CD4-positive, alpha-beta T cell (primary cell): Measurements from ENCODE around the gene TTC34. TPM values are rescaled to one million over a fixed set of nuclear protein-coding genes. Genes with fewer than 3 reads are reported as not detected.

Experiments
- ATAC-seq: fragments of 200-7000 bp; cut with Tn5 transposase; one replicate; pipeline ENCODE4 v1.10.0; 2022; ENCODE audit warnings: mild to moderate bottlenecking; ENCODE audit not compliant: poor library complexity
- CTCF ChIA-PET: fragments of 350-600 bp; sonication (Branson Sonifier 250); formaldehyde crosslinking; loops from one replicate; lab custom pipeline; 2021; ENCODE audit warnings: antibody characterized with exemption, inconsistent platforms; lab: Charles Lee
- POLR2A ChIA-PET: fragments of 350-600 bp; sonication (Branson Sonifier 250); formaldehyde crosslinking; loops from one replicate; lab custom pipeline; 2021; ENCODE audit warnings: antibody characterized with exemption, inconsistent platforms; lab: Charles Lee
- DNase-seq, 14 experiments: peaks; one replicate each; pipeline ENCODE4 v3.0.0-alpha.2; 2013 to 2020; ENCODE audit warnings: mixed read lengths in 2 of 14
- H3K27ac ChIP-seq, 2 donors: one replicate each; pipeline versions ENCODE4 v1.5.1 to v1.7.0; 2013; ENCODE audit warnings: low read length in 2 of 2, low read depth in 1 of 2, mild to moderate bottlenecking in 1 of 2
- H3K27me3 ChIP-seq, 2 experiments: 1 replicate in 1 of 2; 2 replicates in 1 of 2; pipeline versions ENCODE4 v1.6.1 to v1.7.0; 2013; ENCODE audit warnings: low read length in 2 of 2, control low read depth in 1 of 2, mild to moderate bottlenecking in 1 of 2, moderate library complexity in 1 of 2; ENCODE audit not compliant: insufficient read depth in 2 of 2, control insufficient read depth in 1 of 2
- H3K36me3 ChIP-seq: one replicate; pipeline ENCODE4 v1.6.1; 2013; ENCODE audit warnings: low read length, control low read depth; ENCODE audit not compliant: insufficient read depth
- H3K4me1 ChIP-seq: one replicate; pipeline ENCODE4 v1.6.1; 2013; ENCODE audit warnings: low read length, control low read depth; ENCODE audit not compliant: insufficient read depth
- H3K4me3 ChIP-seq: one replicate; pipeline ENCODE4 v1.5.1; 2013; ENCODE audit warnings: mild to moderate bottlenecking, low read length, moderate library complexity
- H3K9me3 ChIP-seq, 2 experiments: 1 replicate in 1 of 2; 2 replicates in 1 of 2; pipeline versions ENCODE4 v1.6.1 to v1.7.0; 2013; ENCODE audit warnings: low read length in 2 of 2, mild to moderate bottlenecking in 2 of 2, control low read depth in 1 of 2, moderate library complexity in 1 of 2; ENCODE audit not compliant: control insufficient read depth in 1 of 2, insufficient read depth in 1 of 2
- H3K27ac Mint-ChIP-seq: one replicate; pipeline ENCODE4 v1.8.0; 2020; ENCODE audit warnings: mixed read lengths
- H3K27me3 Mint-ChIP-seq: one replicate; pipeline ENCODE4 v1.8.0; 2021; ENCODE audit warnings: mixed read lengths
- H3K36me3 Mint-ChIP-seq: one replicate; pipeline ENCODE4 v1.8.0; 2021; ENCODE audit warnings: low read depth, mixed read lengths
- H3K4me1 Mint-ChIP-seq: one replicate; pipeline ENCODE4 v1.8.0; 2021; ENCODE audit warnings: low read depth, mixed read lengths
- H3K4me3 Mint-ChIP-seq: one replicate; pipeline ENCODE4 v1.8.0; 2020; ENCODE audit warnings: mild to moderate bottlenecking, mixed read lengths
- H3K9me3 Mint-ChIP-seq: one replicate; pipeline ENCODE4 v1.8.0; 2020; ENCODE audit warnings: mixed read lengths
- CTCF ChIP-seq: fragments of 200-600 bp; IDR thresholded peaks from one replicate; pipeline ENCODE4 v1.8.0; 2022; ENCODE audit warnings: antibody characterized with exemption, mild to moderate bottlenecking
- intact Hi-C, 2 experiments: fragments of 100-400 bp; cut with DNase I in 1 of 2; cut with micrococcal nuclease in 1 of 2; formaldehyde crosslinking; loops; one replicate each; pipeline versions ENCODE4 v1.15.1 to v1.9.0; 2023 to 2025; cut with DNase I, micrococcal nuclease
- total RNA-seq, 174 experiments: library from RNA in 2 of 174; stranded (reverse) in 2 of 174; gene quantifications; one replicate each; pipeline ENCODE4 v1.2.3 and lab custom pipeline; 2021 to 2026

The TTC34 gene
- total RNA-seq, 2 experiments from 2014 or later = 1.3 TPM

- Histone ChIP-seq H3K4me3 (no peak overlapping the region), H3K4me1 (peaks cover 19% of the 10 kb centered on the region), H3K27ac (no peak overlapping the region), H3K9me3 (peaks cover 20 to 28% of the 10 kb centered on the region in 2 experiments), H3K36me3 (no peaks in the 10 kb centered on the region), H3K27me3 (peaks cover 33 to 43% of the 10 kb centered on the region in 2 experiments)
- Mint-ChIP-seq H3K4me1 (peaks cover 11% of the 10 kb centered on the region), H3K9me3 (peaks cover 16% of the 10 kb centered on the region), H3K4me3 (no peak overlapping the region), H3K27me3 (peaks cover 40% of the 10 kb centered on the region), H3K27ac (no peak overlapping the region), H3K36me3 (peaks cover 12% of the 10 kb centered on the region)
- intact Hi-C loops = loop anchor here in 1 of 2 experiments (1.0 kb wide), 2 partner anchors 230 to 371 kb away; no protein-coding TSS in a partner anchor
- DNase-seq (peak in 3 of 14 experiments; percentile 0 to 33 (median 22)), ATAC-seq (no peak)
- TF ChIP-seq CTCF = no peak
- ChIA-PET POLR2A (interaction anchor here (1.0 to 1.5 kb wide), 2 partner anchors 230 to 372 kb away, joined by 3 to 4 read pairs; partner anchors contain the start of gene TNFRSF14), CTCF (no interaction called here)
These were observed 15.7 kb downstream of the TTC34 start for GRCh38 chr1:2785631-2786328.

- Mint-ChIP-seq H3K27me3 (peaks cover 43% of the 10 kb centered on the region), H3K9me3 (peaks cover 16% of the 10 kb centered on the region), H3K4me1 (peaks cover 11% of the 10 kb centered on the region), H3K36me3 (peaks cover 12% of the 10 kb centered on the region), H3K27ac (no peak overlapping the region), H3K4me3 (no peak overlapping the region)
- H3K4me1 ChIP-seq = peaks cover 19% of the 10 kb centered on the region
- H3K36me3 ChIP-seq = no peaks in the 10 kb centered on the region
- intact Hi-C loops = no loop called here
- no peak overlapping the region for H3K27ac ChIP-seq
- TF ChIP-seq CTCF = no peak
- peaks cover 27 to 35% of the 10 kb centered on the region in 2 experiments for H3K27me3 ChIP-seq
- ChIA-PET POLR2A (interaction anchor here (1.0 to 1.5 kb wide), 2 partner anchors 229 to 372 kb away, joined by 3 to 4 read pairs; partner anchors contain the start of gene TNFRSF14), CTCF (no interaction called here)
- ATAC-seq (no peak), DNase-seq (peak in 2 of 14 experiments; percentile 0 to 7)
- H3K4me3 ChIP-seq = no peak overlapping the region
- peaks cover 21 to 23% of the 10 kb centered on the region in 2 experiments for H3K9me3 ChIP-seq
These were observed 16.5 kb downstream of the TTC34 start for GRCh38 chr1:2784854-2785630.

- Histone ChIP-seq H3K4me1 (peaks cover 11% of the 10 kb centered on the region), H3K27me3 (peaks cover 30 to 32% of the 10 kb centered on the region in 2 experiments), H3K36me3 (no peaks in the 10 kb centered on the region), H3K4me3 (no peak overlapping the region), H3K27ac (no peak overlapping the region), H3K9me3 (peaks cover 22 to 23% of the 10 kb centered on the region in 2 experiments)
- Mint-ChIP-seq H3K27ac (no peak overlapping the region), H3K27me3 (peaks cover 47% of the 10 kb centered on the region), H3K36me3 (peaks cover 12% of the 10 kb centered on the region), H3K4me3 (no peak overlapping the region), H3K9me3 (peaks cover 16% of the 10 kb centered on the region), H3K4me1 (peaks cover 7% of the 10 kb centered on the region)
- peak in 3 of 14 experiments; percentile 0 to 26 (median 9) for DNase-seq
- intact Hi-C loops = no loop called here
- ChIA-PET CTCF (no interaction called here), POLR2A (no interaction called here)
- no peak for ATAC-seq
- no peak for TF ChIP-seq CTCF
These were observed 17.8 kb downstream of the TTC34 start for GRCh38 chr1:2783435-2784397.
